H1 (cell line): ENCODE measurements around the gene GTSE1. TPM values are rescaled to one million over a fixed set of nuclear protein-coding genes. Genes with fewer than 3 reads are reported as not detected.

Experiments
- CTCF ChIA-PET: fragments of 300-600 bp; sonication (Branson Sonifier 250); formaldehyde crosslinking; loops from one replicate; lab custom pipeline; 2021; ENCODE audit not compliant: partially characterized antibody; lab: Charles Lee
- POLR2A ChIA-PET: fragments of 300-600 bp; sonication (Branson Sonifier 250); formaldehyde crosslinking; loops from one replicate; lab custom pipeline; 2021; ENCODE audit warnings: inconsistent platforms; ENCODE audit not compliant: partially characterized antibody; lab: Charles Lee
- DNase-seq, 2 experiments: peaks; one replicate each; pipeline versions ENCODE4 v3.0.0 to v3.0.0-alpha.2; 2010 to 2022; ENCODE audit warnings: low spot score in 2 of 2, low read depth in 1 of 2, mixed read lengths in 1 of 2
- FAIRE-seq: peaks from 2 replicates; lab custom pipeline; 2011; peaks lifted over from hg19 to GRCh38; lab: Jason Lieb, UNC
- H2AFZ ChIP-seq: 2 replicates; pipeline ENCODE4 v1.8.1; 2012; ENCODE audit warnings: low read length, inconsistent platforms
- H2AK5ac ChIP-seq: 2 replicates; pipeline ENCODE4 v1.6.1; 2013; ENCODE audit warnings: low read depth, low read length
- H2BK120ac ChIP-seq: replicated peaks from 2 replicates; pipeline ENCODE3; 2013; ENCODE audit warnings: low read depth, low read length, inconsistent platforms
- H2BK12ac ChIP-seq: 2 replicates; pipeline ENCODE4 v1.6.1; 2013; ENCODE audit warnings: low read depth, low read length
- H2BK15ac ChIP-seq: 2 replicates; pipeline ENCODE4 v1.6.1; 2013; ENCODE audit warnings: low read length
- H2BK20ac ChIP-seq: 2 replicates; pipeline ENCODE4 v1.6.1; 2013; ENCODE audit warnings: low read length
- H2BK5ac ChIP-seq: 2 replicates; pipeline ENCODE4 v1.6.1; 2013; ENCODE audit warnings: low read depth, low read length
- H3K14ac ChIP-seq: 2 replicates; pipeline ENCODE4 v1.6.1; 2013; ENCODE audit warnings: inconsistent platforms; ENCODE audit not compliant: insufficient read length
- H3K18ac ChIP-seq: 2 replicates; pipeline ENCODE4 v1.6.1; 2013; ENCODE audit warnings: low read length; ENCODE audit errors: extremely low read depth
- H3K23ac ChIP-seq: 2 replicates; pipeline ENCODE4 v1.6.1; 2013; ENCODE audit warnings: inconsistent platforms; ENCODE audit not compliant: insufficient read length
- H3K23me2 ChIP-seq: 2 replicates; pipeline ENCODE4 v1.6.1; 2013; ENCODE audit warnings: low read depth, low read length
- H3K27ac ChIP-seq: 2 replicates; pipeline ENCODE4 v1.6.1; 2011; ENCODE audit warnings: low read depth, low read length, inconsistent platforms
- H3K27me3 ChIP-seq, 4 experiments: replicated peaks in 1 of 4; 1 replicate in 1 of 4; 2 replicates in 3 of 4; pipeline versions ENCODE4 v1.6.1 to v1.8.1; 2011 to 2013; ENCODE audit warnings: low read length in 3 of 4, mild to moderate bottlenecking in 3 of 4, inconsistent platforms in 2 of 4, mixed read lengths in 2 of 4, moderate library complexity in 1 of 4; ENCODE audit not compliant: control insufficient read depth in 3 of 4, insufficient read depth in 3 of 4; ENCODE audit errors: extremely low read depth in 1 of 4
- H3K36me3 ChIP-seq, 4 experiments: 2 replicates each; pipeline versions ENCODE4 v1.6.1 to v1.8.1; 2011 to 2013; ENCODE audit warnings: mild to moderate bottlenecking in 4 of 4, low read length in 3 of 4, moderate library complexity in 2 of 4, control low read depth in 1 of 4, inconsistent platforms in 1 of 4; ENCODE audit not compliant: insufficient read depth in 4 of 4, control insufficient read depth in 2 of 4
- H3K4ac ChIP-seq: replicated peaks from 2 replicates; pipeline ENCODE3; 2013; ENCODE audit warnings: low read length, low read depth, mixed read lengths, inconsistent platforms; ENCODE audit not compliant: insufficient read length
- H3K4me1 ChIP-seq, 4 experiments: replicated peaks in 1 of 4; 1 replicate in 1 of 4; 2 replicates in 3 of 4; pipeline versions ENCODE4 v1.6.1 to v1.8.1; 2011 to 2013; ENCODE audit warnings: low read length in 3 of 4, inconsistent platforms in 2 of 4, mixed read lengths in 1 of 4; ENCODE audit not compliant: insufficient read depth in 4 of 4, control insufficient read depth in 3 of 4
- H3K4me2 ChIP-seq, 2 experiments: 2 replicates each; pipeline versions ENCODE4 v1.6.1 to v1.8.1; 2011 to 2013; ENCODE audit warnings: low read depth in 2 of 2, low read length in 2 of 2, control low read depth in 1 of 2, inconsistent platforms in 1 of 2, mild to moderate bottlenecking in 1 of 2; ENCODE audit not compliant: insufficient read depth in 1 of 2
- H3K4me3 ChIP-seq, 4 experiments: fragments of 200-600, 300-600 bp in 1 of 4; sonication (generic), shearing (Covaris generic), sonication (Bioruptor Twin) in 1 of 4; 2 replicates each; pipeline versions ENCODE4 v1.5.1 to v1.8.1; 2011 to 2016; ENCODE audit warnings: low read length in 4 of 4, low read depth in 3 of 4, control low read depth in 2 of 4, inconsistent platforms in 2 of 4, mild to moderate bottlenecking in 2 of 4, mixed read lengths in 1 of 4, moderate library complexity in 1 of 4; ENCODE audit not compliant: insufficient read depth in 2 of 4; ENCODE audit errors: extremely low read depth in 1 of 4
- H3K56ac ChIP-seq: replicated peaks from 2 replicates; pipeline ENCODE3; 2013; ENCODE audit warnings: low read depth, mild to moderate bottlenecking, mixed read lengths, low read length, inconsistent platforms; ENCODE audit not compliant: insufficient read length
- H3K79me1 ChIP-seq: 2 replicates; pipeline ENCODE4 v1.6.1; 2013; ENCODE audit warnings: low read depth, low read length, control low read depth
- H3K79me2 ChIP-seq, 2 experiments: 2 replicates each; pipeline versions ENCODE4 v1.6.1 to v1.8.1; 2012 to 2013; ENCODE audit warnings: low read length in 2 of 2, mild to moderate bottlenecking in 2 of 2, inconsistent platforms in 1 of 2; ENCODE audit not compliant: insufficient read depth in 2 of 2, control insufficient read depth in 1 of 2
- H3K9ac ChIP-seq, 4 experiments: replicated peaks in 1 of 4; 1 replicate in 1 of 4; 2 replicates in 3 of 4; pipeline versions ENCODE4 v1.6.1 to v1.8.1; 2011 to 2013; ENCODE audit warnings: low read depth in 3 of 4, low read length in 3 of 4, control low read depth in 2 of 4, mild to moderate bottlenecking in 2 of 4, moderate library complexity in 2 of 4, inconsistent platforms in 1 of 4; ENCODE audit errors: extremely low read depth in 1 of 4
- H3K9me3 ChIP-seq, 2 experiments: 2 replicates each; pipeline versions ENCODE4 v1.6.1 to v1.8.1; 2012 to 2013; ENCODE audit warnings: mild to moderate bottlenecking in 2 of 2, moderate library complexity in 2 of 2, control low read depth in 1 of 2, inconsistent platforms in 1 of 2, low read depth in 1 of 2, low read length in 1 of 2, mixed read lengths in 1 of 2; ENCODE audit not compliant: insufficient read depth in 2 of 2
- H4K20me1 ChIP-seq, 2 experiments: replicated peaks in 1 of 2; 2 replicates each; pipeline versions ENCODE3 to v1.8.1; 2011 to 2013; ENCODE audit warnings: inconsistent platforms in 2 of 2, low read length in 2 of 2, mild to moderate bottlenecking in 1 of 2; ENCODE audit not compliant: insufficient read depth in 2 of 2, control insufficient read depth in 1 of 2
- H4K5ac ChIP-seq: 2 replicates; pipeline ENCODE4 v1.6.1; 2013; ENCODE audit warnings: low read length, low read depth, mixed read lengths, inconsistent platforms; ENCODE audit not compliant: insufficient read length
- H4K8ac ChIP-seq: 2 replicates; pipeline ENCODE4 v1.8.0; 2013; ENCODE audit warnings: mild to moderate bottlenecking, moderate library complexity, low read length, inconsistent platforms; ENCODE audit not compliant: insufficient read depth; ENCODE audit errors: extremely low read depth
- H4K91ac ChIP-seq: replicated peaks from 2 replicates; pipeline ENCODE3; 2013; ENCODE audit warnings: low read length, mixed read lengths, inconsistent platforms; ENCODE audit not compliant: insufficient read length
- WGBS, 2 experiments: shearing (Covaris generic) in 1 of 2; methylation state at CpG; one replicate each; pipeline versions ENCODE4 v1.1.6 to v1.1.7; 2013 to 2015; ENCODE audit warnings: low lambda C conversion rate in 2 of 2, mixed read lengths in 2 of 2, inconsistent platforms in 1 of 2, low coverage in 1 of 2, missing lambda C conversion rate in 1 of 2; ENCODE audit not compliant: insufficient replicate concordance in 2 of 2, insufficient coverage in 1 of 2, insufficient read length in 1 of 2; ENCODE audit errors: extremely low coverage in 1 of 2, missing lambda C conversion rate in 1 of 2; 5-methylcytosine and 5-hydroxymethylcytosine counted together
- polyA plus RNA-seq, 7 experiments: library from polyadenylated mRNA; depleted of rRNA in 3 of 7; stranded (reverse) in 5 of 7; unstranded in 2 of 7; fragments of >200 nt in 5 of 7; fragments of 200-250 nt in 2 of 7; gene quantifications; 1 replicate in 5 of 7; 2 replicates in 1 of 7; 4 replicates in 1 of 7; pipeline versions ENCODE4 v1.2.1 to v1.2.3, GENCODE V29; 2011 to 2013; ENCODE audit warnings: missing spikeins in 2 of 7, mixed read lengths in 2 of 7
- total RNA-seq: library from RNA; stranded (reverse); fragmentation: NEBNext Ultra II Directional; extraction: Animal tissue kit (Norgen Biotek cat#: 25700); gene quantifications from 2 replicates; pipeline ENCODE4 v1.2.1, GENCODE V29; 2021

GTSE1 gene
- total and polyA plus RNA-seq, 2 of the 8 experiments (the other 6 are each of a cell fraction or from before 2014, with no cell fraction given), result 17.5 to 38.6 TPM

DNA sequence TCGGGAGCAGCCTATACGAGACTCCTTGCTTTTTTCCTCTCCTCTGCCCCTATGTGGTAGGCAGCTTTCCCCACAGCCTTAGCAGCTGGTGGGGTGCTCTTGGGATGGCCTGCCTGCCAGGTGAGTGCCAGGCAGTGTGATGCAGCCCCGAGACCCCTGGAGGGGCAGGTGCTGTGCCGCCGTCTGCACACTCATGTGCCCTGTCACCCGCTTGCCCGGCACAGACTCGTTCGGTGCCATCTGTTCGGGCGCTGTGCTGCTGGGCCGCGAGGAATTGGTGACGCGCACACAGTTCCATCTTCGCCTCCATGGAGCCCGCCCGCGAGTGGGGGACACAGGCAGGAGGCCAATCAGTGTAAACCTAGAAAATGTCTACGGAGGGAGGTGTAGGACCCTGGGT lies 54.0 kb downstream of the GTSE1 start:
- H2AK5ac ChIP-seq, result no peak overlapping the region
- no peak for DNase-seq
- H4K20me1 ChIP-seq, result peaks cover 19 to 33% of the 10 kb centered on the region in 2 experiments
- no peak overlapping the region for H3K56ac ChIP-seq
- no peak overlapping the region for H3K4me2 ChIP-seq
- H3K23me2 ChIP-seq, result no peaks in the 10 kb centered on the region
- peak overlapping the region; percentile 17; the same call in 1 of the 2 replicates for H4K8ac ChIP-seq
- no peak overlapping the region for H3K9ac ChIP-seq
- no peaks in the 10 kb centered on the region for H3K4me1 ChIP-seq
- no peaks in the 10 kb centered on the region; a peak in 1 of 4 replicates for H3K79me2 ChIP-seq
- ChIA-PET POLR2A (interaction anchor here (1.7 kb wide), 2 partner anchors 12 kb away, joined by 4 to 6 read pairs; no protein-coding TSS in a partner anchor), CTCF (interaction anchor here (1.5 to 2.3 kb wide), 3 partner anchors 17 to 213 kb away, joined by 3 to 6 read pairs (median 6); no protein-coding TSS in a partner anchor)
- peaks cover 28 to 74% (median 67%) of the 10 kb centered on the region in 4 experiments for H3K36me3 ChIP-seq
- H2BK20ac ChIP-seq, result no peak overlapping the region
- no peak overlapping the region for H2BK15ac ChIP-seq
- H2BK12ac ChIP-seq, result no peak overlapping the region
- H3K4ac ChIP-seq, result no peak overlapping the region
- no peak overlapping the region for H4K91ac ChIP-seq
- no peak overlapping the region for H4K5ac ChIP-seq
- WGBS, 2 experiments, result 95% methylated on average over 20 of the region's 20 CpGs; no CpG with 5 or more reads in 1 of the 2 experiments
- H3K14ac ChIP-seq, result no peak overlapping the region
- no peak for FAIRE-seq
- H3K79me1 ChIP-seq, result peaks cover 7% of the 10 kb centered on the region
- no peak overlapping the region for H2BK120ac ChIP-seq
- H3K27me3 ChIP-seq, result no peaks in the 10 kb centered on the region
- H2BK5ac ChIP-seq, result no peak overlapping the region
- H3K23ac ChIP-seq, result no peak overlapping the region
- H3K27ac ChIP-seq, result no peak overlapping the region
- no peak overlapping the region for H3K4me3 ChIP-seq
- H3K9me3 ChIP-seq, result no peaks in the 10 kb centered on the region
- no peak overlapping the region for H2AFZ ChIP-seq
- no peak overlapping the region for H3K18ac ChIP-seq
